Measurements from ENCODE around the gene BMP5. TPM values are rescaled to one million over a fixed set of nuclear protein-coding genes. Genes with fewer than 3 reads are reported as not detected.

Gene BMP5
- total and polyA plus RNA-seq, 4 donors, result 1.2 to 88.7 (median 6.4) TPM

DNA sequence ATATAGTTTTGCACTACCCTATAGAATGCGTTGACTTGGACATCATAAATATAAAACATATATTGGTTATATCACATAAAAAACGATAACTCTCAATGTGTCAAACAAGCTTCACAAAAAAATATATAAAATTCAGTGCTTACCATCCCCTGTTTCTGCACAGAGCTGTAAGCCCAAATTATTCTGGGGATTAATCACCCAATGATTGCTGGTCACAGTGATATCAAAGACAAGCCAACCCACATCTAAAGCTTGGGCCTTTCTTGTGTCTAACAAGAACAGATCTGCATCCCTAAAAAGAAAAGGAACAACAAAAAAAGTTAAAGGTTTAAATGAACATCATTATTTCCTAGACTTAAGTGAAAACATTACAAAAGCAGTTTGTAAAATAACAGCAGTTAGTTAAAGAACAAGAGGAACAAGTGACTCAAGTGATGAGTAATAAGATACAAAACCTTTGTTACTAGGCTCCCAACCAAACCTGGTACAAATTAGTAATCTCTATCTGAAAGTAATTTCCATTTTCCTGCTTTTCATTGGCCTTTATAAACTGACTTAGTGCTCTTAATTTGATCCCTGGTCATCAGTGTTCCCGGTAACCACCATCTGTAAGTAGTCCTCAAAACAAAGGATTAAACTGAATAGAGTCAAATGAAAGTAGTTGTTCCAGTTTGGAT lies 81.1 kb downstream of the BMP5 start:
- no peak for ATAC-seq (ENCODE audit: insufficient read depth, low FRiP score)
- Histone ChIP-seq H3K9ac (ENCODE audit: insufficient read depth in 1 of 2, low read length in 2 of 2) (no peak overlapping the region), H3K27me3 (ENCODE audit: control insufficient read depth in 3 of 3, insufficient read depth in 3 of 3, low read length in 2 of 3) (no peaks in the 10 kb centered on the region), H3K27ac (ENCODE audit: low read depth in 1 of 2, low read length in 1 of 2) (no peak overlapping the region), H3K9me3 (ENCODE audit: control insufficient read depth in 4 of 4, insufficient read depth in 3 of 4, low read length in 3 of 4) (no peaks in the 10 kb centered on the region), H3K4me3 (no peak overlapping the region), H3K4me1 (ENCODE audit: control insufficient read depth in 5 of 5, insufficient read depth in 5 of 5, low read length in 5 of 5) (peaks cover 0 to 9% (median 0%) of the 10 kb centered on the region in 5 donors), H3K36me3 (ENCODE audit: control insufficient read depth in 4 of 4, insufficient read depth in 4 of 4, low read length in 4 of 4) (peaks cover 0 to 19% (median 5%) of the 10 kb centered on the region in 4 donors)
- 87 to 96% methylated on average over 3 of the region's 3 CpGs for WGBS, 2 donors
- TF ChIP-seq, protein P1, sequence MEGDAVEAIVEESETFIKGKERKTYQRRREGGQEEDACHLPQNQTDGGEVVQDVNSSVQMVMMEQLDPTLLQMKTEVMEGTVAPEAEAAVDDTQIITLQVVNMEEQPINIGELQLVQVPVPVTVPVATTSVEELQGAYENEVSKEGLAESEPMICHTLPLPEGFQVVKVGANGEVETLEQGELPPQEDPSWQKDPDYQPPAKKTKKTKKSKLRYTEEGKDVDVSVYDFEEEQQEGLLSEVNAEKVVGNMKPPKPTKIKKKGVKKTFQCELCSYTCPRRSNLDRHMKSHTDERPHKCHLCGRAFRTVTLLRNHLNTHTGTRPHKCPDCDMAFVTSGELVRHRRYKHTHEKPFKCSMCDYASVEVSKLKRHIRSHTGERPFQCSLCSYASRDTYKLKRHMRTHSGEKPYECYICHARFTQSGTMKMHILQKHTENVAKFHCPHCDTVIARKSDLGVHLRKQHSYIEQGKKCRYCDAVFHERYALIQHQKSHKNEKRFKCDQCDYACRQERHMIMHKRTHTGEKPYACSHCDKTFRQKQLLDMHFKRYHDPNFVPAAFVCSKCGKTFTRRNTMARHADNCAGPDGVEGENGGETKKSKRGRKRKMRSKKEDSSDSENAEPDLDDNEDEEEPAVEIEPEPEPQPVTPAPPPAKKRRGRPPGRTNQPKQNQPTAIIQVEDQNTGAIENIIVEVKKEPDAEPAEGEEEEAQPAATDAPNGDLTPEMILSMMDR (IDR thresholded peaks at IDR 0.05; ENCODE audit: control extremely low read depth, extremely low read depth), result no peak
- no peak for DNase-seq

DNA sequence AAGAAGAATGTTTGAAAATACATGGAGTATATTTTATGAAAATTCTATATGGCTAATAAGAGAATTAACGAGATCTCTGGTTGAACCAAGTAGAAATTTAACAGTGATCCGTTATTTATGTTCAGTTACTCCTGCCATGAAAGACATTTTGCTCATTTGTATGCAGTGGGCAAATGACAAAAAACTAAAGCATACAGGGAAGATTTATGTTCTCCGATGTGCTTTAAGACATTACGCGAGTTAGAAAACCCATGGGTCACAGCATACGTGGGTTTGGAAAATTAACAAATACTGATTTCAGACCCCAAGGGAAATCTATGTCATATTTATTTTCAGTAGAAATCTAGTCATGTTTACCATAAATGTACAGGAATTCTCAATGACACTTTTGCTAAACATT lies 90.1 kb downstream of the BMP5 start:
- 90 to 92% methylated on average over 6 of the region's 6 CpGs for WGBS, 2 donors
- H3K9me3 ChIP-seq (ENCODE audit: control insufficient read depth in 4 of 4, insufficient read depth in 3 of 4, low read length in 3 of 4), result no peaks in the 10 kb centered on the region
- H3K4me3 ChIP-seq, result no peak overlapping the region
- peaks cover 0 to 6% (median 0%) of the 10 kb centered on the region in 4 donors for H3K36me3 ChIP-seq (ENCODE audit: control insufficient read depth in 4 of 4, insufficient read depth in 4 of 4, low read length in 4 of 4)
- no peak for DNase-seq
- TF ChIP-seq, protein P1 (IDR thresholded peaks at IDR 0.05; ENCODE audit: control extremely low read depth, extremely low read depth), result no peak
- no peak for ATAC-seq (ENCODE audit: insufficient read depth, low FRiP score)
- H3K4me1 ChIP-seq (ENCODE audit: control insufficient read depth in 5 of 5, insufficient read depth in 5 of 5, low read length in 5 of 5), result peaks cover 0 to 19% (median 0%) of the 10 kb centered on the region in 5 donors
- no peak overlapping the region for H3K9ac ChIP-seq (ENCODE audit: insufficient read depth in 1 of 2, low read length in 2 of 2)
- no peak overlapping the region for H3K27ac ChIP-seq (ENCODE audit: low read depth in 1 of 2, low read length in 1 of 2)
- no peaks in the 10 kb centered on the region for H3K27me3 ChIP-seq (ENCODE audit: control insufficient read depth in 3 of 3, insufficient read depth in 3 of 3, low read length in 2 of 3)

DNA sequence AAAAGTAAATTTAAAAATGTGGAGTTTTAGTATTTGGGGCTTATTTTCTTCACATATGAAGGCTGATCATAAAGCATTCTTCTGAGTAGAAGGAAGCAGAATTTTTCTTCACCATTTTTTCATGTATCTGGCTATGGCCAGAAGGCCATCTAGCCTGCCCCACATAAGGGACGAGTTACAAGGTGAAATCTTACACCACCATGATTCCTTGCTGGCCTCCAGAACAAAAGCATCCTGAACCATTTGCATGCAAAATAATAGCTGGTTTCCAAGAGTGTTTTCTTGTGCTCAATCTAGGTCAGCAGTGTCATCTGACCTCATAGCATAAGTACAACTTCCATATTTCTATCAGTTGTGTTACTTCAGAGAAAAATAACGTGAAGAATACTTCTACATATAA lies 93.1 kb downstream of the BMP5 start:
- Histone ChIP-seq H3K36me3 (ENCODE audit: control insufficient read depth in 4 of 4, insufficient read depth in 4 of 4, low read length in 4 of 4) (peaks cover 0 to 7% (median 0%) of the 10 kb centered on the region in 4 donors), H3K9me3 (ENCODE audit: control insufficient read depth in 4 of 4, insufficient read depth in 3 of 4, low read length in 3 of 4) (no peaks in the 10 kb centered on the region), H3K27ac (ENCODE audit: low read depth in 1 of 2, low read length in 1 of 2) (no peak overlapping the region), H3K9ac (ENCODE audit: insufficient read depth in 1 of 2, low read length in 2 of 2) (no peak overlapping the region), H3K4me3 (no peak overlapping the region), H3K27me3 (ENCODE audit: control insufficient read depth in 3 of 3, insufficient read depth in 3 of 3, low read length in 2 of 3) (no peaks in the 10 kb centered on the region), H3K4me1 (ENCODE audit: control insufficient read depth in 5 of 5, insufficient read depth in 5 of 5, low read length in 5 of 5) (peaks cover 0 to 15% (median 0%) of the 10 kb centered on the region in 5 donors)
- WGBS, 2 donors, result 69 to 81% methylated on average over 2 of the region's 2 CpGs
- ATAC-seq (ENCODE audit: insufficient read depth, low FRiP score) (no peak), DNase-seq (no peak)
- TF ChIP-seq, protein P1 (IDR thresholded peaks at IDR 0.05; ENCODE audit: control extremely low read depth, extremely low read depth), result no peak

All from lung (tissue), 12 donors.